ENCODE results near the gene LPCAT3.
"Not testable (repeated sequence)": the region's sequence is repeated elsewhere in the genome, so short reads cannot be mapped to it uniquely, and the experiment has no call there.

LPCAT3 gene

DNA sequence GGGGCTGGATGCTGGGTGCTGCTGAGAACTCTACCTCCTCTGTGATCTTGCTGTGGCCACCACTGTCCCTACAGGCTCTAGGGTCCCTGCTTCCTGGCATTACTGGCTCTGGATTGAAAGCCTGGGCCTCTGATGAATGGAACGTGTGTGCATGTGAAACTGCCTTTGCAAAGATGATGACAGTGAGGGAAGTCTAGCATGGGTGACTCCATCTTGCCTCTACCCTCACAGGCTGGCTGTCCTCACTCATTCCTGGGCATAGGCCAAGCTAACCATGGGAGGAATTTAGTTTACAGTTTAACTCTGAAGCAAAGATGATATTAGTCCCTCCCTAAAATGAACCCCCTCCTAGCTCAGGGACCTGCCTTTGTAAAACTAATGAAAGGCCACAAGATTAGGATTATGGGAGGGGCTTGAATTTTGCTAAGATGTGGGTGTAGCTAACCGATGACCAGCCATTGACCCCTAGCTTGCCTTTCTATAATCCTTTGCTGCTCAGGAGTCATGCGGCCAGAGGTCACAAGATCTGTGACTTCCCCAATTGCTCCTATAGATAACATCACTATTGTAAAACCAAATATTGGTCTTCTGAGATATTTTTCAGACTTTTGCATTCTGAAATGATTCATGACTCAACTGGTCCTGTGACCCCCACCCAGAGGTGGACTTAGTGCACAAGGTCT is 40.0 kb upstream of the LPCAT3 start:
- H3K4me3 ChIP-seq (ENCODE audit: low read depth, low read length): no peak overlapping the region
- no peaks in the 10 kb centered on the region for H3K9me3 ChIP-seq (ENCODE audit: control insufficient read depth, insufficient read depth, low read depth, low read length)
- H3K4me1 ChIP-seq (ENCODE audit: control insufficient read depth, insufficient read depth, low read length): no peaks in the 10 kb centered on the region
- ChIA-PET CTCF (interaction anchor here (0.9 to 2.5 kb wide), 6 partner anchors 16 to 134 kb away, joined by 3 to 8 read pairs (median 3); no protein-coding TSS in a partner anchor), POLR2A (no interaction called here)
- TF ChIP-seq ZNF600 (tag by site-specific recombination; IDR thresholded peaks at IDR 0.05) (no peak), GLIS1 (tag by site-specific recombination; IDR thresholded peaks at IDR 0.05) (no peak), ZFP69B (tag by site-specific recombination; IDR thresholded peaks at IDR 0.05) (no peak), BCL11B (tag by site-specific recombination; IDR thresholded peaks at IDR 0.05; ENCODE audit: low read depth) (no peak), KLF7 (tag by site-specific recombination; IDR thresholded peaks at IDR 0.05; ENCODE audit: borderline replicate concordance) (no peak), SP2 (tag by site-specific recombination; IDR thresholded peaks at IDR 0.05) (no peak), ZSCAN16 (tag by site-specific recombination; IDR thresholded peaks at IDR 0.05) (no peak), ZNF184 (tag by site-specific recombination; IDR thresholded peaks at IDR 0.05) (no peak), ZNF544 (tag by site-specific recombination; IDR thresholded peaks at IDR 0.05) (no peak), ZNF138 (tag by site-specific recombination; IDR thresholded peaks at IDR 0.05; ENCODE audit: borderline replicate concordance) (no peak), ZNF19 (tag by site-specific recombination; IDR thresholded peaks at IDR 0.05; ENCODE audit: low read depth) (no peak), ZNF292 (tag by site-specific recombination; IDR thresholded peaks at IDR 0.05; ENCODE audit: borderline replicate concordance, low read depth) (no peak), ZBTB48 (tag by site-specific recombination; IDR thresholded peaks at IDR 0.05) (no peak), ZNF48 (tag by site-specific recombination; IDR thresholded peaks at IDR 0.05) (no peak), ZNF658 (tag by site-specific recombination; IDR thresholded peaks at IDR 0.05) (no peak), KLF1 (tag by site-specific recombination; IDR thresholded peaks at IDR 0.05) (no peak)
- TF ChIP-seq, protein P1, sequence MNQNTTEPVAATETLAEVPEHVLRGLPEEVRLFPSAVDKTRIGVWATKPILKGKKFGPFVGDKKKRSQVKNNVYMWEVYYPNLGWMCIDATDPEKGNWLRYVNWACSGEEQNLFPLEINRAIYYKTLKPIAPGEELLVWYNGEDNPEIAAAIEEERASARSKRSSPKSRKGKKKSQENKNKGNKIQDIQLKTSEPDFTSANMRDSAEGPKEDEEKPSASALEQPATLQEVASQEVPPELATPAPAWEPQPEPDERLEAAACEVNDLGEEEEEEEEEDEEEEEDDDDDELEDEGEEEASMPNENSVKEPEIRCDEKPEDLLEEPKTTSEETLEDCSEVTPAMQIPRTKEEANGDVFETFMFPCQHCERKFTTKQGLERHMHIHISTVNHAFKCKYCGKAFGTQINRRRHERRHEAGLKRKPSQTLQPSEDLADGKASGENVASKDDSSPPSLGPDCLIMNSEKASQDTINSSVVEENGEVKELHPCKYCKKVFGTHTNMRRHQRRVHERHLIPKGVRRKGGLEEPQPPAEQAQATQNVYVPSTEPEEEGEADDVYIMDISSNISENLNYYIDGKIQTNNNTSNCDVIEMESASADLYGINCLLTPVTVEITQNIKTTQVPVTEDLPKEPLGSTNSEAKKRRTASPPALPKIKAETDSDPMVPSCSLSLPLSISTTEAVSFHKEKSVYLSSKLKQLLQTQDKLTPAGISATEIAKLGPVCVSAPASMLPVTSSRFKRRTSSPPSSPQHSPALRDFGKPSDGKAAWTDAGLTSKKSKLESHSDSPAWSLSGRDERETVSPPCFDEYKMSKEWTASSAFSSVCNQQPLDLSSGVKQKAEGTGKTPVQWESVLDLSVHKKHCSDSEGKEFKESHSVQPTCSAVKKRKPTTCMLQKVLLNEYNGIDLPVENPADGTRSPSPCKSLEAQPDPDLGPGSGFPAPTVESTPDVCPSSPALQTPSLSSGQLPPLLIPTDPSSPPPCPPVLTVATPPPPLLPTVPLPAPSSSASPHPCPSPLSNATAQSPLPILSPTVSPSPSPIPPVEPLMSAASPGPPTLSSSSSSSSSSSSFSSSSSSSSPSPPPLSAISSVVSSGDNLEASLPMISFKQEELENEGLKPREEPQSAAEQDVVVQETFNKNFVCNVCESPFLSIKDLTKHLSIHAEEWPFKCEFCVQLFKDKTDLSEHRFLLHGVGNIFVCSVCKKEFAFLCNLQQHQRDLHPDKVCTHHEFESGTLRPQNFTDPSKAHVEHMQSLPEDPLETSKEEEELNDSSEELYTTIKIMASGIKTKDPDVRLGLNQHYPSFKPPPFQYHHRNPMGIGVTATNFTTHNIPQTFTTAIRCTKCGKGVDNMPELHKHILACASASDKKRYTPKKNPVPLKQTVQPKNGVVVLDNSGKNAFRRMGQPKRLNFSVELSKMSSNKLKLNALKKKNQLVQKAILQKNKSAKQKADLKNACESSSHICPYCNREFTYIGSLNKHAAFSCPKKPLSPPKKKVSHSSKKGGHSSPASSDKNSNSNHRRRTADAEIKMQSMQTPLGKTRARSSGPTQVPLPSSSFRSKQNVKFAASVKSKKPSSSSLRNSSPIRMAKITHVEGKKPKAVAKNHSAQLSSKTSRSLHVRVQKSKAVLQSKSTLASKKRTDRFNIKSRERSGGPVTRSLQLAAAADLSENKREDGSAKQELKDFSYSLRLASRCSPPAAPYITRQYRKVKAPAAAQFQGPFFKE (tag by site-specific recombination; IDR thresholded peaks at IDR 0.05; ENCODE audit: borderline replicate concordance): no peak
- TF ChIP-seq, protein P2, sequence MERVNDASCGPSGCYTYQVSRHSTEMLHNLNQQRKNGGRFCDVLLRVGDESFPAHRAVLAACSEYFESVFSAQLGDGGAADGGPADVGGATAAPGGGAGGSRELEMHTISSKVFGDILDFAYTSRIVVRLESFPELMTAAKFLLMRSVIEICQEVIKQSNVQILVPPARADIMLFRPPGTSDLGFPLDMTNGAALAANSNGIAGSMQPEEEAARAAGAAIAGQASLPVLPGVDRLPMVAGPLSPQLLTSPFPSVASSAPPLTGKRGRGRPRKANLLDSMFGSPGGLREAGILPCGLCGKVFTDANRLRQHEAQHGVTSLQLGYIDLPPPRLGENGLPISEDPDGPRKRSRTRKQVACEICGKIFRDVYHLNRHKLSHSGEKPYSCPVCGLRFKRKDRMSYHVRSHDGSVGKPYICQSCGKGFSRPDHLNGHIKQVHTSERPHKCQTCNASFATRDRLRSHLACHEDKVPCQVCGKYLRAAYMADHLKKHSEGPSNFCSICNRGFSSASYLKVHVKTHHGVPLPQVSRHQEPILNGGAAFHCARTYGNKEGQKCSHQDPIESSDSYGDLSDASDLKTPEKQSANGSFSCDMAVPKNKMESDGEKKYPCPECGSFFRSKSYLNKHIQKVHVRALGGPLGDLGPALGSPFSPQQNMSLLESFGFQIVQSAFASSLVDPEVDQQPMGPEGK (tag by site-specific recombination; IDR thresholded peaks at IDR 0.05): no peak
- TF ChIP-seq, protein P3, sequence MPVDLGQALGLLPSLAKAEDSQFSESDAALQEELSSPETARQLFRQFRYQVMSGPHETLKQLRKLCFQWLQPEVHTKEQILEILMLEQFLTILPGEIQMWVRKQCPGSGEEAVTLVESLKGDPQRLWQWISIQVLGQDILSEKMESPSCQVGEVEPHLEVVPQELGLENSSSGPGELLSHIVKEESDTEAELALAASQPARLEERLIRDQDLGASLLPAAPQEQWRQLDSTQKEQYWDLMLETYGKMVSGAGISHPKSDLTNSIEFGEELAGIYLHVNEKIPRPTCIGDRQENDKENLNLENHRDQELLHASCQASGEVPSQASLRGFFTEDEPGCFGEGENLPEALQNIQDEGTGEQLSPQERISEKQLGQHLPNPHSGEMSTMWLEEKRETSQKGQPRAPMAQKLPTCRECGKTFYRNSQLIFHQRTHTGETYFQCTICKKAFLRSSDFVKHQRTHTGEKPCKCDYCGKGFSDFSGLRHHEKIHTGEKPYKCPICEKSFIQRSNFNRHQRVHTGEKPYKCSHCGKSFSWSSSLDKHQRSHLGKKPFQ (tag by site-specific recombination; IDR thresholded peaks at IDR 0.05): no peak
- TF ChIP-seq, protein P4, sequence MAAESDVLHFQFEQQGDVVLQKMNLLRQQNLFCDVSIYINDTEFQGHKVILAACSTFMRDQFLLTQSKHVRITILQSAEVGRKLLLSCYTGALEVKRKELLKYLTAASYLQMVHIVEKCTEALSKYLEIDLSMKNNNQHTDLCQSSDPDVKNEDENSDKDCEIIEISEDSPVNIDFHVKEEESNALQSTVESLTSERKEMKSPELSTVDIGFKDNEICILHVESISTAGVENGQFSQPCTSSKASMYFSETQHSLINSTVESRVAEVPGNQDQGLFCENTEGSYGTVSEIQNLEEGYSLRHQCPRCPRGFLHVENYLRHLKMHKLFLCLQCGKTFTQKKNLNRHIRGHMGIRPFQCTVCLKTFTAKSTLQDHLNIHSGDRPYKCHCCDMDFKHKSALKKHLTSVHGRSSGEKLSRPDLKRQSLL (tag by site-specific recombination; IDR thresholded peaks at IDR 0.05): no peak
- H3K36me3 ChIP-seq (ENCODE audit: control insufficient read depth in 2 of 2, insufficient read depth in 1 of 2, low read length in 2 of 2): no peaks in the 10 kb centered on the region
- H3K27ac ChIP-seq (ENCODE audit: extremely low read depth, low read depth, low read length): no peak overlapping the region

DNA sequence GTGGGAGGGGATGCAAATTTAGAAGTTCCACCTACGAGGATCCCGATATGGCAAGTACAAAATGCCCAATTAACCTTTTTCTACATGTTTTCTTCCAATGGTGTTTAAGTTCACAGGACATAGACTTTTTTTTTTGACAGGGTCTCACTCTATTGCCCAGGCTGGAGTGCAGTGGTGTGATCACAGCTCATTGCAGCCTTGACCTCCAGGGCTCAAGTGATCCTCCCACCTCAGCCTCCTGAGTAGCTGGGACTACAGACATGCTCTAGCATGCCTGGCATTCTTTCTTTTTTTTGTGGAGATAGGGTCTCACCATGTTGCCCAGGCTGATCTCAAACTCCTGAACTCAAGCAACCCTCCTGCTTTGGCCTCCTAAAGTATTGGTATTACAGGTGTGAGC is 37.5 kb upstream of the LPCAT3 start:
- POLR2A ChIA-PET; H3K4me3 ChIP-seq (ENCODE audit: low read depth, low read length); H3K9me3 ChIP-seq (ENCODE audit: control insufficient read depth, insufficient read depth, low read depth, low read length); H3K4me1 ChIP-seq (ENCODE audit: control insufficient read depth, insufficient read depth, low read length); H3K27ac ChIP-seq (ENCODE audit: extremely low read depth, low read depth, low read length); H3K36me3 ChIP-seq (ENCODE audit: control insufficient read depth in 2 of 2, insufficient read depth in 1 of 2, low read length in 2 of 2): not testable (repeated sequence)
- CTCF ChIA-PET: interaction anchor here (1.1 kb wide), 1 partner anchor 35 kb away, joined by 3 read pairs; no protein-coding TSS in a partner anchor

All from HEK293 (cell line).